Neural progenitor cell (in vitro differentiated cells): ENCODE results near the gene MAK. TPM values are rescaled to one million over a fixed set of nuclear protein-coding genes. Genes with fewer than 3 reads are reported as not detected.

ENCODE experiments used
- DNase-seq: peaks from one replicate; pipeline ENCODE4 v3.0.0-alpha.2; 2016; ENCODE audit warnings: low spot score
- H2AFZ ChIP-seq: fragments of 200-600 bp; sonication (generic); replicated peaks from 2 replicates; pipeline ENCODE4 v1.6.1; 2016; ENCODE audit warnings: antibody characterized with exemption
- H3F3A ChIP-seq: fragments of 200-600 bp; sonication (generic); 2 replicates; pipeline ENCODE4 v1.6.1; 2016; ENCODE audit warnings: antibody characterized with exemption, low read depth
- H3K27ac ChIP-seq: fragments of 200-600 bp; sonication (generic); 2 replicates; pipeline ENCODE4 v1.5.1; 2016; ENCODE audit warnings: mild to moderate bottlenecking
- H3K27me3 ChIP-seq: fragments of 200-600 bp; sonication (generic); 2 replicates; pipeline ENCODE4 v1.6.1; 2016; ENCODE audit warnings: mild to moderate bottlenecking, moderate library complexity
- H3K36me3 ChIP-seq: fragments of 200-600 bp; sonication (generic); 2 replicates; pipeline ENCODE4 v1.5.1; 2016
- H3K4me1 ChIP-seq: fragments of 200-600 bp; sonication (generic); 2 replicates; pipeline ENCODE4 v1.6.1; 2016; ENCODE audit warnings: mixed run types
- H3K4me2 ChIP-seq: fragments of 200-600 bp; sonication (generic); 2 replicates; pipeline ENCODE4 v1.6.1; 2016
- H3K4me3 ChIP-seq: fragments of 200-600 bp; sonication (generic); 2 replicates; pipeline ENCODE4 v1.5.1; 2016
- H3K79me2 ChIP-seq: fragments of 200-600 bp; sonication (generic); 2 replicates; pipeline ENCODE4 v1.6.1; 2016; ENCODE audit warnings: low read depth
- H3K9ac ChIP-seq: fragments of 200-600 bp; sonication (generic); 2 replicates; pipeline ENCODE4 v1.6.1; 2016
- H3K9me3 ChIP-seq: fragments of 200-600 bp; sonication (generic); 2 replicates; pipeline ENCODE4 v1.5.1; 2016; ENCODE audit warnings: low read depth
- H4K20me1 ChIP-seq: fragments of 200-600 bp; sonication (generic); 2 replicates; pipeline ENCODE4 v1.6.1; 2016; ENCODE audit warnings: low read depth
- H3K27ac Mint-ChIP-seq: 3 replicates; pipeline ENCODE4 v1.8.0; 2021; ENCODE audit warnings: mixed read lengths
- H3K27me3 Mint-ChIP-seq: 2 replicates; pipeline ENCODE4 v1.8.0; 2022; ENCODE audit warnings: low read depth, mild to moderate bottlenecking, inconsistent platforms, moderate library complexity, mixed read lengths; ENCODE audit not compliant: insufficient read depth
- H3K36me3 Mint-ChIP-seq: 3 replicates; pipeline ENCODE4 v1.8.0; 2021; ENCODE audit warnings: mixed read lengths
- H3K4me1 Mint-ChIP-seq: 3 replicates; pipeline ENCODE4 v1.8.0; 2021; ENCODE audit warnings: mixed read lengths
- H3K4me3 Mint-ChIP-seq: 3 replicates; pipeline ENCODE4 v1.8.0; 2021; ENCODE audit warnings: mild to moderate bottlenecking, moderate library complexity, mixed read lengths
- H3K9me3 Mint-ChIP-seq: 3 replicates; pipeline ENCODE4 v1.8.0; 2020; ENCODE audit warnings: mixed read lengths
- EZH2 ChIP-seq: fragments of 200-600 bp; sonication (generic); IDR thresholded peaks from 2 replicates; pipeline ENCODE4 v1.6.1; 2017; ENCODE audit warnings: antibody characterized with exemption, mild to moderate bottlenecking, moderate library complexity
- EZH2phosphoT487 ChIP-seq: fragments of 200-600 bp; sonication (generic); IDR thresholded peaks from 2 replicates; pipeline ENCODE4 v1.6.1; 2017; ENCODE audit warnings: antibody characterized with exemption
- total RNA-seq: library from RNA; depleted of rRNA; stranded (reverse); fragments of >200 nt; gene quantifications from 2 replicates; pipeline ENCODE4 v1.2.3, GENCODE V29; 2015; ENCODE audit warnings: low replicate concordance
- TF ChIP-seq, protein P1 (sequence below): fragments of 200-600 bp; sonication (generic); IDR thresholded peaks from 2 replicates; pipeline ENCODE4 v1.5.1; 2017; ENCODE audit warnings: antibody characterized with exemption, mild to moderate bottlenecking

MAK gene
- total RNA-seq, 1 donor from 2014 or later = 4.2 TPM

DNA sequence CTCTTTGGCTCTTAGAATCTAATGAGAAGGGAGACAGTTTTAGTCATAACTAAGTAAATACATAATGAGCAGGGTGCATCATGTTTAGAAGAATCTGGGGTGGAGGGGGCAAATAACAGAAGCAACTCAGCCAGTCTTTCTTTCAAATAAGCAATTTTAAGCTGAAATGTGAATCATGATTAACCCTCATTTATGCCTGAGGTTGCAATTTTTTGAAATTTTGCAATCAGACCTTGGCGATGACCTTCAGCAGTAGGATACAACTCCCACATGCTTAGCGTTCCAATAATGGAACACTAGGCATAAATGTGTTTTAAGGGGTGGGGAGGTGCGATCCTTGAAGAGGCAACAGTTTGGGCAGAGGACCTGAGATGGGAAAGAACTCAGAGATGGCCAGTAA lies 60.1 kb downstream of the MAK start:
- no peak overlapping the region for H3K4me3 Mint-ChIP-seq
- Histone ChIP-seq H3K27me3 (no peaks in the 10 kb centered on the region), H3K36me3 (peaks cover 11% of the 10 kb centered on the region), H3K4me3 (no peak overlapping the region), H3K4me2 (no peak overlapping the region), H2AFZ (no peak overlapping the region), H3K9ac (no peak overlapping the region), H4K20me1 (no peaks in the 10 kb centered on the region), H3K9me3 (no peaks in the 10 kb centered on the region), H3F3A (no peaks in the 10 kb centered on the region), H3K79me2 (no peaks in the 10 kb centered on the region), H3K27ac (no peak overlapping the region), H3K4me1 (no peaks in the 10 kb centered on the region)
- no peaks in the 10 kb centered on the region for H3K27me3 Mint-ChIP-seq
- no peaks in the 10 kb centered on the region for H3K4me1 Mint-ChIP-seq
- H3K9me3 Mint-ChIP-seq = no peaks in the 10 kb centered on the region
- no peak overlapping the region for H3K27ac Mint-ChIP-seq
- DNase-seq = no peak
- TF ChIP-seq EZH2phosphoT487 (no peak), EZH2 (no peak)
- TF ChIP-seq, protein P1, sequence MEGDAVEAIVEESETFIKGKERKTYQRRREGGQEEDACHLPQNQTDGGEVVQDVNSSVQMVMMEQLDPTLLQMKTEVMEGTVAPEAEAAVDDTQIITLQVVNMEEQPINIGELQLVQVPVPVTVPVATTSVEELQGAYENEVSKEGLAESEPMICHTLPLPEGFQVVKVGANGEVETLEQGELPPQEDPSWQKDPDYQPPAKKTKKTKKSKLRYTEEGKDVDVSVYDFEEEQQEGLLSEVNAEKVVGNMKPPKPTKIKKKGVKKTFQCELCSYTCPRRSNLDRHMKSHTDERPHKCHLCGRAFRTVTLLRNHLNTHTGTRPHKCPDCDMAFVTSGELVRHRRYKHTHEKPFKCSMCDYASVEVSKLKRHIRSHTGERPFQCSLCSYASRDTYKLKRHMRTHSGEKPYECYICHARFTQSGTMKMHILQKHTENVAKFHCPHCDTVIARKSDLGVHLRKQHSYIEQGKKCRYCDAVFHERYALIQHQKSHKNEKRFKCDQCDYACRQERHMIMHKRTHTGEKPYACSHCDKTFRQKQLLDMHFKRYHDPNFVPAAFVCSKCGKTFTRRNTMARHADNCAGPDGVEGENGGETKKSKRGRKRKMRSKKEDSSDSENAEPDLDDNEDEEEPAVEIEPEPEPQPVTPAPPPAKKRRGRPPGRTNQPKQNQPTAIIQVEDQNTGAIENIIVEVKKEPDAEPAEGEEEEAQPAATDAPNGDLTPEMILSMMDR = no peak
- peaks cover 22% of the 10 kb centered on the region for H3K36me3 Mint-ChIP-seq

DNA sequence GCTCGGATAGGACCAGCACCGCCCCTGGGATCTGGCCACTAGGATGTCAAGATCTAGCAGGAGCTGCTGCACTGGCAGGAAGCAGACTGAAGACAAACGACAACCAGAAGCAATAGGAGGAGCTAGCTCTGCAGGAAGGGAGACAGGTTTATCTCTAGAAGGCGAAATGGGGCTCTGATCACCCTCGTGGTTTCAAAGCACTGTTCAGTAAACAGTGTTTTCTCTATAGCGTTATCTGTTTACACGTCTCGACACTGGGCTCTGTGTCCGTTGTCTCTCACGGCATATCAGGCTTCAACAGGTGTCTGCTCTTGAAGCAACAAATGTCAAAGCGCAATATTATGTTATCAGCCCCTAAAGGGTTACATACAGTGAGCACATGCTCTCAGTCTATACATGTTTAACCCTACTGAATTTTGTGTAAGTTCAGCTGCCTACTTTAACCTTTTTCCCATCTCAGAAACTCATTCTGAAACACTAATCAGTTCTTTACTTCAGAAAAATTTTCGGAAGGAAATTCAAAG lies 66.9 kb downstream of the MAK start:
- Histone ChIP-seq H3K9ac (no peak overlapping the region), H3K27ac (no peak overlapping the region), H3F3A (peaks cover 6% of the 10 kb centered on the region), H3K27me3 (no peaks in the 10 kb centered on the region), H3K4me1 (no peaks in the 10 kb centered on the region), H4K20me1 (peaks cover 9% of the 10 kb centered on the region), H2AFZ (no peak overlapping the region), H3K4me2 (no peak overlapping the region), H3K79me2 (no peaks in the 10 kb centered on the region), H3K36me3 (peaks cover 16% of the 10 kb centered on the region), H3K9me3 (no peaks in the 10 kb centered on the region), H3K4me3 (no peak overlapping the region)
- no peak overlapping the region for H3K4me3 Mint-ChIP-seq
- no peaks in the 10 kb centered on the region for H3K27me3 Mint-ChIP-seq
- H3K27ac Mint-ChIP-seq = no peak overlapping the region
- no peaks in the 10 kb centered on the region for H3K9me3 Mint-ChIP-seq
- H3K36me3 Mint-ChIP-seq = peaks cover 15% of the 10 kb centered on the region
- no peaks in the 10 kb centered on the region for H3K4me1 Mint-ChIP-seq
- no peak for DNase-seq
- TF ChIP-seq, protein P1 = no peak
- TF ChIP-seq EZH2phosphoT487 = no peak
- TF ChIP-seq EZH2 = no peak

DNA sequence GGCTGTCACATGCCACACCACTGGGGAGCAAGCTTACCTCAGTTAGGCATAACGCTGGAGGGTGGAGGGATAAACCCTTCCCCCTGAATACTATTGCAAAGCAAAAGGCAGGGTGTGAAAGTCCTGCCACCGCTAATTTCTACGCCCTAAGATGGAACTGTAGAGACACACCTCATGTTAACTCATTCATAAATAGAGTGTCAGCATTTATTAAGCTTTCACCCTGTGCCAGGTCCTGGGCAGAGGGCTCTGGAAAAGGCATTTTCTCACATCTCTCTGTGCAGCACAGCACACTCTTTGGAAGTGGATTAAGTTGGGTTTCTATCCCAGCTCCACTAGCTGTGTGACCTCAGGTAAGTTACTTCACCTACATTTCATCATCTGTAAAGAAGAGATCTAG lies 68.9 kb downstream of the MAK start:
- Histone ChIP-seq H2AFZ (no peak overlapping the region), H3K9me3 (no peaks in the 10 kb centered on the region), H3K4me1 (no peaks in the 10 kb centered on the region), H3F3A (peaks cover 6% of the 10 kb centered on the region), H3K27ac (no peak overlapping the region), H3K4me2 (no peak overlapping the region), H4K20me1 (peaks cover 14% of the 10 kb centered on the region), H3K79me2 (no peaks in the 10 kb centered on the region), H3K36me3 (peaks cover 8% of the 10 kb centered on the region), H3K4me3 (no peak overlapping the region), H3K27me3 (no peaks in the 10 kb centered on the region), H3K9ac (no peak overlapping the region)
- Mint-ChIP-seq H3K27ac (no peak overlapping the region), H3K4me3 (no peak overlapping the region), H3K36me3 (peaks cover 10% of the 10 kb centered on the region), H3K27me3 (no peaks in the 10 kb centered on the region), H3K4me1 (no peaks in the 10 kb centered on the region), H3K9me3 (no peaks in the 10 kb centered on the region)
- TF ChIP-seq, protein P1 = no peak
- TF ChIP-seq EZH2 = no peak
- DNase-seq = no peak
